Measurements from ENCODE around the gene TULP4. TPM values are rescaled to one million over a fixed set of nuclear protein-coding genes. Genes with fewer than 3 reads are reported as not detected.

TULP4 gene
- total RNA-seq, 1 donor from 2014 or later = 406 TPM

DNA sequence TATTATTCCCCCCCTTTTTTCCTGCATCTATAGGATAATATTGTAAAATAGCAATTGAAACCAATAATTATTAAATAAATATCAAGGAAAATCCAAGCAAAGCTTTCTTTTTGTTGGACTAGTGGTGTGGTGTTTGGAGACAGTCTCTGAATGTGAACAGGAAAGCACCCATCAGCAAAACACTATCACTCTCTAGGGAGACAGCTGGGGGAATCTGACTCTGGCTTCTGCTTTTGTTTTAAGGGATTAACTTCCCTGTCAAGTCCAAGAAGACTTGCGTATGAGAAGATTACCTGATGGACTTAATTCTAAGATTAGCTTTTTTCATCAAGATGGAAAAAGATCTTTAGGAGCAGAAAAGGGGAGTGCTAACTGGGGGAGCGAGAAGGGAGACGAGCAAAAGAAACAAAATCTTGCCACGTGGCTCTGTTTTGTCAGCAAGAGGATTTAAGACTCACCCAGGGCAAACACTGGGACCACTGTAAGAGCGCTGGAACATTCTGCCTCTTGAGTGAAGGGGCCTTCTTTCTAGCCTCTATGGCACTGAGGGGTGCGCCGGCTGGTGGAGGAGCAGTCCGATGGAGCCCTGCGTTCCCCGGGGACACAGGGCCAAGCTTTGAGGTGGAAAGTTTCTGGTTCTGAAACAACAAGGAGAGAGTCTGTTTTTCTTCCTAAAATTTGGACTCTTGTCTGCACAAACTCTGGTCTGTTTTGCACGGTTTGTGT is 570 bp downstream of the TULP4 start:
- peaks cover 7% of the 10 kb centered on the region for H3K9me3 Mint-ChIP-seq (ENCODE audit: unreplicated experiment)
- H3K27ac Mint-ChIP-seq (ENCODE audit: unreplicated experiment) = peak overlapping the region; percentile 40
- no peaks in the 10 kb centered on the region for H3K27me3 Mint-ChIP-seq (ENCODE audit: unreplicated experiment)
- no peak for TF ChIP-seq CTCF (IDR thresholded peaks at IDR 0.05; ENCODE audit: partially characterized antibody, unreplicated experiment)
- H3K4me1 Mint-ChIP-seq (ENCODE audit: low read depth, unreplicated experiment) = peaks cover 32% of the 10 kb centered on the region
- DNase-seq = peak; percentile 24
- peaks cover 8% of the 10 kb centered on the region for H3K36me3 Mint-ChIP-seq (ENCODE audit: unreplicated experiment)
- H3K4me3 Mint-ChIP-seq (ENCODE audit: unreplicated experiment) = peak overlapping the region; percentile 80

GRCh38 chr6:158313989-158314388 is 1.7 kb downstream of the TULP4 start:
- Mint-ChIP-seq H3K4me3 (ENCODE audit: unreplicated experiment) (no peak overlapping the region), H3K4me1 (ENCODE audit: low read depth, unreplicated experiment) (peaks cover 35% of the 10 kb centered on the region), H3K27ac (ENCODE audit: unreplicated experiment) (no peak overlapping the region), H3K27me3 (ENCODE audit: unreplicated experiment) (no peaks in the 10 kb centered on the region), H3K9me3 (ENCODE audit: unreplicated experiment) (peaks cover 7% of the 10 kb centered on the region), H3K36me3 (ENCODE audit: unreplicated experiment) (peaks cover 8% of the 10 kb centered on the region)
- no peak for DNase-seq
- no peak for TF ChIP-seq CTCF (IDR thresholded peaks at IDR 0.05; ENCODE audit: partially characterized antibody, unreplicated experiment)

DNA sequence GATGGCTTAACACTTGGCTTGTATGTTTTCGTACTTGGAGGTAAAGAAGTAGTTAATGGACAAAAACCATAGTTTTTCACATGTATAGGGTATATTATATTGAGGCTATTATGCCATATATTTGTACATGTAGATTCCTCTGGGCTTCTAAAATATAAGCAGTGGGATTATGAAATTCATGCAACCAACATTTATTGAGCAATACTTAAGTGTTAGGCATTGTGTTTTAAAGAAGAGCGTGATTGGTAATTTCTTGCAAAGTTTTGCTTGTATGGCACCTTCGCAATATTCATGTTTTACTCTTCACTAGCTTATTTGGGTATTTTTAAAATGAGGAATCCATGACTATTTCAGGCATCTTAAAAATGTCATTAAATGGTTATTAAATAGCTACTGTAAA is 2.5 kb downstream of the TULP4 start:
- Mint-ChIP-seq H3K27ac (ENCODE audit: unreplicated experiment) (no peak overlapping the region), H3K36me3 (ENCODE audit: unreplicated experiment) (peaks cover 8% of the 10 kb centered on the region), H3K4me1 (ENCODE audit: low read depth, unreplicated experiment) (peaks cover 39% of the 10 kb centered on the region), H3K4me3 (ENCODE audit: unreplicated experiment) (no peak overlapping the region), H3K9me3 (ENCODE audit: unreplicated experiment) (peaks cover 7% of the 10 kb centered on the region), H3K27me3 (ENCODE audit: unreplicated experiment) (no peaks in the 10 kb centered on the region)
- no peak for TF ChIP-seq CTCF (IDR thresholded peaks at IDR 0.05; ENCODE audit: partially characterized antibody, unreplicated experiment)
- DNase-seq = no peak

- peaks cover 37% of the 10 kb centered on the region for H3K4me1 Mint-ChIP-seq (ENCODE audit: low read depth, unreplicated experiment)
- no peak overlapping the region for H3K27ac Mint-ChIP-seq (ENCODE audit: unreplicated experiment)
- H3K36me3 Mint-ChIP-seq (ENCODE audit: unreplicated experiment) = peaks cover 9% of the 10 kb centered on the region
- H3K9me3 Mint-ChIP-seq (ENCODE audit: unreplicated experiment) = peaks cover 4% of the 10 kb centered on the region
- DNase-seq = no peak
- H3K27me3 Mint-ChIP-seq (ENCODE audit: unreplicated experiment) = no peaks in the 10 kb centered on the region
- TF ChIP-seq CTCF (IDR thresholded peaks at IDR 0.05; ENCODE audit: partially characterized antibody, unreplicated experiment) = no peak
- H3K4me3 Mint-ChIP-seq (ENCODE audit: unreplicated experiment) = no peak overlapping the region
These were observed 3.8 kb downstream of the TULP4 start for GRCh38 chr6:158316022-158316421.

GRCh38 chr6:158321960-158322359 is 9.7 kb downstream of the TULP4 start:
- DNase-seq = no peak
- no peaks in the 10 kb centered on the region for H3K9me3 Mint-ChIP-seq (ENCODE audit: unreplicated experiment)
- peaks cover 28% of the 10 kb centered on the region for H3K4me1 Mint-ChIP-seq (ENCODE audit: low read depth, unreplicated experiment)
- H3K4me3 Mint-ChIP-seq (ENCODE audit: unreplicated experiment) = no peak overlapping the region
- no peaks in the 10 kb centered on the region for H3K27me3 Mint-ChIP-seq (ENCODE audit: unreplicated experiment)
- TF ChIP-seq CTCF (IDR thresholded peaks at IDR 0.05; ENCODE audit: partially characterized antibody, unreplicated experiment) = no peak
- no peak overlapping the region for H3K27ac Mint-ChIP-seq (ENCODE audit: unreplicated experiment)
- H3K36me3 Mint-ChIP-seq (ENCODE audit: unreplicated experiment) = peaks cover 9% of the 10 kb centered on the region
